Fibroblast of mammary gland (primary cell): ENCODE results near the gene CACNA2D3.

Experiments
- DNase-seq: peaks from one replicate; pipeline ENCODE4 v3.0.0-alpha.2; 2010; ENCODE audit warnings: low read depth
- H3K4me3 ChIP-seq: 2 replicates; pipeline ENCODE4 v1.5.1; 2011; ENCODE audit warnings: low read depth, mild to moderate bottlenecking, low read length, moderate library complexity; ENCODE audit not compliant: control insufficient read depth
- CTCF ChIP-seq: conservative IDR thresholded peaks from 2 replicates; pipeline ENCODE4 v1.5.1; 2011; ENCODE audit warnings: low read depth, low read length, inconsistent platforms; ENCODE audit not compliant: control insufficient read depth, insufficient read depth

CACNA2D3 gene

GRCh38 chr3:54376142-54376807, 253.9 kb downstream of the CACNA2D3 start:
- no peak overlapping the region for H3K4me3 ChIP-seq
- DNase-seq, result no peak
- TF ChIP-seq CTCF, result no peak

GRCh38 chr3:54376939-54377578, 254.7 kb downstream of the CACNA2D3 start:
- no peak for TF ChIP-seq CTCF
- no peak overlapping the region for H3K4me3 ChIP-seq
- no peak for DNase-seq

- no peak overlapping the region for H3K4me3 ChIP-seq
- no peak for TF ChIP-seq CTCF
- DNase-seq, result no peak
These were observed 255.8 kb downstream of the CACNA2D3 start for GRCh38 chr3:54378184-54378583.

- no peak overlapping the region for H3K4me3 ChIP-seq
- no peak for TF ChIP-seq CTCF
These were observed 261.9 kb downstream of the CACNA2D3 start for GRCh38 chr3:54384279-54384678.

GRCh38 chr3:54390582-54390981, 268.2 kb downstream of the CACNA2D3 start:
- H3K4me3 ChIP-seq, result no peak overlapping the region
- DNase-seq, result no peak
- TF ChIP-seq CTCF, result no peak

More at GRCh38 chr3:54384279-54384678, 261.9 kb downstream of the CACNA2D3 start:
- no peak for DNase-seq

- no peak for TF ChIP-seq CTCF
- no peak for DNase-seq
- H3K4me3 ChIP-seq, result no peak overlapping the region
These were observed 270.8 kb downstream of the CACNA2D3 start for GRCh38 chr3:54393150-54393549.

GRCh38 chr3:54408328-54408727, 286.0 kb downstream of the CACNA2D3 start:
- H3K4me3 ChIP-seq, result no peak overlapping the region
- no peak for TF ChIP-seq CTCF
- DNase-seq, result no peak
